ENCODE results near the gene DKKL1. TPM values are rescaled to one million over a fixed set of nuclear protein-coding genes. Genes with fewer than 3 reads are reported as not detected.
A peak's percentile ranks its signal among the peaks of the same experiment; 100 is the strongest.
"Not testable (repeated sequence)": the region's sequence is repeated elsewhere in the genome, so short reads cannot be mapped to it uniquely, and the experiment has no call there.

DKKL1 gene
- total and polyA plus RNA-seq, 7 donors, result 0.17 to 3.6 (median 1.9) TPM; not detected in 3

DNA sequence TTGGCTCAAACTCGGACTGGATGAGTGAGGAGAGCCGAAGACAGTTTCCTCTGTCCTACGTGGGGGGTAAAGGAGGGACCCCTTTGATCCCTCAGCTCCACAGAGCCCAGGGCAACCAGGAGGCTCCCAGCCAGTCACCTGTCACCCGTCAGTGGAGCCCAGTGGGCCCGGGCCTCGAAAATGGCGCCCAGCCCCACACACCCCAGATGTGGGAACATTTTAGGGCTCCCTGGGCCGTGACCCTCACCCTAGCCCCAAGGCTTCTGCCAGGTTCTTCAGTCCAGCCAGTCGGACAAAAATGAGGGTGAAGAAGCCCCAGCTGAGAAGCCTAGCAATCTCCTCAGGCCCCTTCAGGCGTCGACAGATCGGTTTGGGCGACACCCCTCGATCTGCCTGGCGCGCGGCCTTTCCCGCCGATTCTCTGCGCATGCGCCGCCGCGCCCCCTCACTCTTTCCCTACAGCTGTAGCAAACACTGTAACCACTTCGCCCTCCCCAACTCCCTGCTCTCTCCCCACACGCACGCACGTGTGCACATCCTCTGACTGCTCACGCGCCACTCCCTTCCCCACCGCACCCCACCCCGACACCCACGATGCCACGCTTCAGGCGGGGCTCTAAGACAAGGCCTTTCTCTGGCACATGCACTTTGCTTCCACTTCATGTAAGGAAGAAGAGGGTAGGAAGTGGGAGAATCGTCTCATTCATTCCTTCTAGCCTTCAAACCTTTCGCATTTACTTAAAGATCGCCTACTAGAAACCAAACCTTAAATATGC lies 38.7 kb upstream of the DKKL1 start, which contains the start of gene SLC6A16:
TSS of gene SLC6A16 (minus strand) at position 391 of the 776 bp plus-strand sequence. CDS start 13,844 bp downstream, outside the sequence.
- Histone ChIP-seq H3K27ac (no peak within 1 kb of the TSS), H3K27me3 (no peaks in the 10 kb centered on the region), H3K9me3 (peaks cover 0 to 2% (median 0%) of the 10 kb centered on the region in 4 donors), H3K4me3 (no peak within 1 kb of the TSS), H3K4me1 (no peaks in the 10 kb centered on the region), H3K36me3 (no peaks in the 10 kb centered on the region)
- TF ChIP-seq POLR2AphosphoS5 (IDR thresholded peaks at IDR 0.05), result no peak
- TF ChIP-seq, protein P1, sequence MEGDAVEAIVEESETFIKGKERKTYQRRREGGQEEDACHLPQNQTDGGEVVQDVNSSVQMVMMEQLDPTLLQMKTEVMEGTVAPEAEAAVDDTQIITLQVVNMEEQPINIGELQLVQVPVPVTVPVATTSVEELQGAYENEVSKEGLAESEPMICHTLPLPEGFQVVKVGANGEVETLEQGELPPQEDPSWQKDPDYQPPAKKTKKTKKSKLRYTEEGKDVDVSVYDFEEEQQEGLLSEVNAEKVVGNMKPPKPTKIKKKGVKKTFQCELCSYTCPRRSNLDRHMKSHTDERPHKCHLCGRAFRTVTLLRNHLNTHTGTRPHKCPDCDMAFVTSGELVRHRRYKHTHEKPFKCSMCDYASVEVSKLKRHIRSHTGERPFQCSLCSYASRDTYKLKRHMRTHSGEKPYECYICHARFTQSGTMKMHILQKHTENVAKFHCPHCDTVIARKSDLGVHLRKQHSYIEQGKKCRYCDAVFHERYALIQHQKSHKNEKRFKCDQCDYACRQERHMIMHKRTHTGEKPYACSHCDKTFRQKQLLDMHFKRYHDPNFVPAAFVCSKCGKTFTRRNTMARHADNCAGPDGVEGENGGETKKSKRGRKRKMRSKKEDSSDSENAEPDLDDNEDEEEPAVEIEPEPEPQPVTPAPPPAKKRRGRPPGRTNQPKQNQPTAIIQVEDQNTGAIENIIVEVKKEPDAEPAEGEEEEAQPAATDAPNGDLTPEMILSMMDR (IDR thresholded peaks at IDR 0.05), result no peak
- no peak for TF ChIP-seq EP300 (IDR thresholded peaks at IDR 0.05)
- TF ChIP-seq POLR2A (IDR thresholded peaks at IDR 0.05), result no peak
- intact Hi-C loops (cut with DNase I), result no loop called here
- no peak for DNase-seq
- WGBS, 2 donors, result 88 to 91% methylated on average over 38 of the region's 38 CpGs

DNA sequence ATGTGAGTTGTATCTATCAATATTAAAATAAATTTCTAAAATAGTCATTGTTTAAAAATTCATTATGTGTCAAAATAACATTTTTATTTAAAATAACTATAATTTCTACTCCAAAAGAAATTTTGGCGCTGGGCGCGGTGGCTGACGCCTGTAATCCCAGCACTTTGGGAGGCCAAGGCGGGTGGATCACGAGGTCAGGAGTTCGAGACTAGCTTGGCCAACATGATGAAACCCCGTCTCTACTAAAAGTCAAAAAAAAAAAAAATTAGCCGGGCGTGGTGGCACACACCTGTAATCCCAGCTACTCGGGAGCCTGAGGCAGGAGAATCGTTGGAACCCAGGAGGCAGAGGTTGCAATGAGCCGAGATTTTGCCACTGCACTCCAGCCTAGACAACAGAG lies 37.9 kb upstream of the DKKL1 start:
- H3K4me3 ChIP-seq; H3K36me3 ChIP-seq; H3K27ac ChIP-seq; H3K27me3 ChIP-seq; DNase-seq; intact Hi-C loops (cut with DNase I); H3K9me3 ChIP-seq; H3K4me1 ChIP-seq: not testable (repeated sequence)
- WGBS, 2 donors, result 85 to 87% methylated on average over 13 of the region's 13 CpGs

DNA sequence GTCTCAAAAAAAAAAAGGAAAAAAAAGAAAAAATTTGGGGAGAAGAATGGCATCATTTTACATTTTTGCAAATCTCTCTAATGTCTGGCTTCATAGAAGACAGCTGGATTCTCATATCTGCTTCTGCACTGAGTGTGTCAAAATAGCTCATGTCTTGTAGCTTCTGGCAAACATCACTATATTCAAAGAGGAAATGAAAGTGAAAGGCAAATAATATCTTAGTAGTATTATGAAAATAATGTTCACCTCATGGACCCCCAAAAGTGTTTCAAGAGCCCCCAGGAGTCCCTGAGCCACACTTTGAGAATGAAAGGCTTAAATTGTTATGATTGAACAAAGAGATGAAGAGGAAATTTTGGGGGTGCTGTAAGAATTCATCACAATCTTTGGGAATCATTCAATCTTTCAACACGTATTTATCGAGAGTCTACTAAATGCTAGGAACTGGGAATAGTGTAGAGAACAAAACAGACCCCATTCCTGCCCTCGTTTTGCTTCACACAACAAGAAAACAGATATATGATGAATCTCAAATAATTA lies 37.4 kb upstream of the DKKL1 start:
- Histone ChIP-seq H3K4me3 (no peak overlapping the region), H3K4me1 (no peaks in the 10 kb centered on the region), H3K9me3 (peaks cover 0 to 2% (median 0%) of the 10 kb centered on the region in 4 donors), H3K27me3 (no peaks in the 10 kb centered on the region), H3K36me3 (peaks cover 0 to 5% (median 0%) of the 10 kb centered on the region in 4 donors), H3K27ac (no peak overlapping the region)
- TF ChIP-seq EP300 (IDR thresholded peaks at IDR 0.05) (no peak), POLR2AphosphoS5 (IDR thresholded peaks at IDR 0.05) (no peak), POLR2A (IDR thresholded peaks at IDR 0.05) (no peak)
- TF ChIP-seq, protein P1 (IDR thresholded peaks at IDR 0.05), result no peak
- intact Hi-C loops (cut with DNase I), result no loop called here
- WGBS, 2 donors, result 83 to 84% methylated on average over 3 of the region's 3 CpGs
- no peak for DNase-seq

DNA sequence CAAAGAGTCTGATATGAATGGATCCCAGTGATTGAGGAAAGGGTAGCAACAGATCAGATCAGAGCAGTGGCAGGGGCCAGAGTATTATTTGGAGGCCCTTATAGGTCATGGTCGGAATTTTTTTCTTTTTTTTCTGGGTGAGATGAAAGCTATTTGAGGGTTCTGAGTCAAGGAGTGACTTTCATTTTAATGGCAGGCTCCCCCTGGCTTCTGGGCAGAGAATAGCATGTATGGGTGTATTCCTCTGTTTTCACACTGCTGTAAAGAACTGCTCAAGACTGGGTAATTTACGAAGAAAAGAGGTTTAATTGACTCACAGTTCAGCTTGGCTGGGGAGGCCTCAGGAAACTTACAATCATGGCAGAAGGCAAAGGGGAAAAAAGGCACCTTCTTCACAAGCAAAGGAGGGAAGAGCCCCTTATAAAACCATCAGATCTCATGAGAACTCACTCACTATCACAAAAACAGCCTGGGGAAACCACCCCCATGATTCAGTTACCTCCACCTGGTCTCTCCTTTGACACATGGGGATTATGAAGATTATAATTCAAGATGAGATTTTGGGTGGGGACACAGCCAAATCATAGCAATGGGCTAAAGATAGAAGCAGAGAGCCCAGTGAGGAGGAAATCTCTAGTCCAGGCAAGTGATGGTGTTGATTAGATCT lies 35.7 kb upstream of the DKKL1 start:
- Histone ChIP-seq H3K4me3 (no peak overlapping the region), H3K27ac (no peak overlapping the region), H3K27me3 (no peaks in the 10 kb centered on the region), H3K9me3 (peaks cover 0 to 2% (median 0%) of the 10 kb centered on the region in 4 donors), H3K36me3 (peaks cover 0 to 5% (median 0%) of the 10 kb centered on the region in 4 donors), H3K4me1 (no peaks in the 10 kb centered on the region)
- TF ChIP-seq POLR2AphosphoS5 (IDR thresholded peaks at IDR 0.05) (no peak), POLR2A (IDR thresholded peaks at IDR 0.05) (no peak)
- TF ChIP-seq, protein P1 (IDR thresholded peaks at IDR 0.05), result peak in 3 of 4 experiments; percentile 41 to 54 (median 46)
- intact Hi-C loops (cut with DNase I), result no loop called here
- no peak for DNase-seq
- 15 to 37% methylated on average over 2 of the region's 2 CpGs for WGBS, 2 donors

DNA sequence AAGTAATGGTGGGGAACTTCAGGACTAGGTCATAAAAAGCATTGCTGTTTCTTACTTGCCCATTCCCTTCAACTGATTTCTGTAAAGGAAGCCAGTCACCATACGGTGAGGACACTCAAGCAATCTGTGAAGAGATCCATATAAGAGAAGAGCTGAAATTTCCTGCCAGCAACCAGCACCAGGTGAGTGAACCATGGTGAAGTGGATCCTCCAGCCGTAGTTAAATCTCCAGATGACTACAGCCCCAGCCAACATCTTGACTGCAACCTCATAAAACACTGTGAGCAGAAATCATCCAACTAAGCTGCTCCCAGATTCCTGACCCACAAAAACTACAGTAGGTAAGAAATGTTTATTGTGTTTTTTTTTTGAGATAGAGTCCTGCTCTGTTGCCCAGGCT lies 34.9 kb upstream of the DKKL1 start:
- Histone ChIP-seq H3K4me3 (no peak overlapping the region), H3K36me3 (peaks cover 0 to 5% (median 0%) of the 10 kb centered on the region in 4 donors), H3K27ac (no peak overlapping the region), H3K4me1 (no peaks in the 10 kb centered on the region), H3K27me3 (no peaks in the 10 kb centered on the region), H3K9me3 (no peaks in the 10 kb centered on the region)
- 71 to 93% methylated on average over 2 of the region's 2 CpGs for WGBS, 2 donors
- intact Hi-C loops (cut with DNase I), result no loop called here
- no peak for DNase-seq
- TF ChIP-seq EP300 (IDR thresholded peaks at IDR 0.05), result no peak
- TF ChIP-seq, protein P1 (IDR thresholded peaks at IDR 0.05), result no peak
- TF ChIP-seq POLR2AphosphoS5 (IDR thresholded peaks at IDR 0.05), result no peak
- TF ChIP-seq POLR2A (IDR thresholded peaks at IDR 0.05), result no peak

DNA sequence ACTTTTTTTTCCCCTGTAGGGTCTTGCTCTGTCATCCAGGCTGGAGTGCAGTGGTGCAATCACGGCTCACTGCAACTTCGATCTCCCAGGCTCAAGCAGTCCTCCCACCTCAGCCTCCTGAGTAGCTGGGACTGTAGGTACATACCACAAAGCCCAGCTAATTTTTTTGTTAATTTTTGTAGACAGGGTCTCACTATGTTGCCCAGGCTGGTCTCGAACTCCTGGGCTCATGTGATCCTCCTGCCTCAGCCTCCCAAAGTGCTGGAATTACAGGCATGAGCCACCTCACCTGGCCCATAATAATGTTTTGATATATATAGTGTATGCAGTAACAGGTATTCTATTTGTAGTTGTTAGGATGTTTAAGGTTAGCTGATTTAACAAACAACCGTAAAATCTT lies 32.5 kb upstream of the DKKL1 start:
- H3K4me3 ChIP-seq; H3K36me3 ChIP-seq; H3K27ac ChIP-seq; H3K9me3 ChIP-seq; H3K4me1 ChIP-seq; H3K27me3 ChIP-seq; intact Hi-C loops (cut with DNase I); DNase-seq: not testable (repeated sequence)
- 92 to 95% methylated on average over 4 of the region's 4 CpGs for WGBS, 2 donors
